HG03565 (cell line): Measurements from ENCODE around the gene SF3A2.

Source experiments
- ATAC-seq: cut with Tn5 transposase; IDR thresholded peaks from one replicate; pipeline ENCODE4 v1.9.1; 2021; ENCODE audit warnings: mild to moderate bottlenecking, moderate library complexity; ENCODE audit not compliant: unreplicated experiment

The SF3A2 gene

GRCh38 chr19:2226051-2226839 is 10.4 kb upstream of the SF3A2 start:
- no peak for ATAC-seq

- no peak for ATAC-seq
Measured at GRCh38 chr19:2226840-2227360, 9.7 kb upstream of the SF3A2 start.

GRCh38 chr19:2227415-2228156 is 9.0 kb upstream of the SF3A2 start:
- ATAC-seq, result no peak

GRCh38 chr19:2228157-2229030 is 8.2 kb upstream of the SF3A2 start:
- ATAC-seq, result no peak

- no peak for ATAC-seq
Measured at GRCh38 chr19:2229103-2230032, 7.3 kb upstream of the SF3A2 start.

- no peak for ATAC-seq
Measured at GRCh38 chr19:2230033-2230531, 6.5 kb upstream of the SF3A2 start.

- ATAC-seq, result no peak
Measured at GRCh38 chr19:2230807-2231533, 5.7 kb upstream of the SF3A2 start.

GRCh38 chr19:2231621-2232221 is 4.9 kb upstream of the SF3A2 start:
- ATAC-seq, result no peak

GRCh38 chr19:2232286-2233151 is 4.1 kb upstream of the SF3A2 start:
- ATAC-seq, result no peak

GRCh38 chr19:2233601-2234280 is 2.9 kb upstream of the SF3A2 start:
- no peak for ATAC-seq

- no peak for ATAC-seq
Measured at GRCh38 chr19:2234996-2235380, 1.6 kb upstream of the SF3A2 start.

GRCh38 chr19:2235381-2236063 is 1.1 kb upstream of the SF3A2 start:
- ATAC-seq, result peak; percentile 2

GRCh38 chr19:2236064-2236313 is 635 bp upstream of the SF3A2 start:
- no peak for ATAC-seq

GRCh38 chr19:2237051-2237868 is 636 bp downstream of the SF3A2 start:
- ATAC-seq, result no peak

GRCh38 chr19:2237869-2238153 is 1.2 kb downstream of the SF3A2 start:
- no peak for ATAC-seq

GRCh38 chr19:2239173-2239572 is 2.5 kb downstream of the SF3A2 start:
- no peak for ATAC-seq
